Stimulated activated CD8-positive, alpha-beta memory T cell treated with anti-CD3 and anti-CD28 coated beads, Interleukin-4, amount 100 ng/mL, for 4 hours (primary cell): ENCODE measurements around the gene INTS6L.
"Not testable (repeated sequence)": the region's sequence is repeated elsewhere in the genome, so short reads cannot be mapped to it uniquely, and the experiment has no call there.

Experiments
- DNase-seq, 2 donors: peaks; one replicate each; pipeline ENCODE4 v3.0.0-alpha.2; 2020; ENCODE audit warnings: low read depth in 2 of 2, low spot score in 1 of 2

INTS6L gene

DNA sequence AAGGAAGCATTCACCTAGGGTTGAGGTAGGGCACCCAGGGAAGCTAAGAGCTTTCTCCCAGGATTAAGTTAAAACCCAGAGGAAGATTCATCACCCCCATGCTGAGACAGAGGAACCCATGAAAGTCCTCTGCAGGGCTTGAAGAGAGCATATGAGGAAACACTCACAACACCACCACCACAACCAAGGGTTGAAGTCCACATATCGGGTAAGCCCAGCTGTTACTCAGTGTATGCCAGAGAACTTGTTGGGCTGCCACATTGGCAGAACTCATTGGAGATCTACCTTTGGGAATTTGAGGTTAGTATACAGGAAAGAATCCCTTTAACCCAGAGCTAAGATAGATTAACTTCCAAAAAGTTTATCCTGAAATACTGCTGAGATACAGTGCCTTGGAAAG, 75.1 kb downstream of the INTS6L start:
- DNase-seq = no peak

GRCh38 chrX:135596495-135596894, 76.0 kb downstream of the INTS6L start:
- peak in 1 of 2 donors; percentile 3 for DNase-seq

- DNase-seq = no peak
Observed at GRCh38 chrX:135605906-135606305, 85.4 kb downstream of the INTS6L start.

DNA sequence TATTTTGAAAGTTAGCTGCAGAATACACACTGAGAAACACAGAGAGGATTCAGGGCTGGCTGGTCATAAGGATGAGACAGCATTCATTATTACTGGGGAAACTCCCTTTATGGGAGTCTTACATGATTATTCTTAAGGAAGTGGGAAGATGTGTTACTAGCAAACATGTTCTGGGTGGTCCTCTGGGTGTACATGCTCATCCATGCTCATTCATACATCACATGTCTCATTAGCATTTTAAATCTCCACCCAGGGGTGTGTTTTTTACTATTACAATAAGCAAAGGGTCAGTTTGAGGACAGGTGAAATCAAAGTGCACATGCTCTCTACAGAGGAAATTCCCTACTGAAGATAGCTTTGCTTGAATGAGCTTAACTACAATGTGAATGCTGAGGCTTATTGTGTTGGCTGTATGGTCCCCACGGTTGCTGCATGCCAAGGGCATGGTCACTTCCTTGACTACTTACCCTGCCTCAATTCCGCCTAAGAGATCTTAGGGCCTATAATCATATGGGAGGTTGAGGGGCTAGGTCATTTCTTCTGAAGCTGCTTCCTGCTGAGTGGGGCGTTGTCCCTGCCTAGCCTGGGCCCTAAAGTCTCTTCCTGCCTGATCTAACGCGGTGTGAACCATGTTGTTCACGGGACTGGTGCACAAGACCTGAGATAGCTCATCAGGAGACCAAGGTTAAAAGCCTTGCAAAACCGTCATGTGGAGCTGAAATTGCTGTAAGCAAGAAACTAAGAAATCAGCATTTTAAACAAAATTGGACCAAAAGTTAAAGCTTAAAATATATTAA, 104.1 kb downstream of the INTS6L start:
- DNase-seq = not testable (repeated sequence)

DNA sequence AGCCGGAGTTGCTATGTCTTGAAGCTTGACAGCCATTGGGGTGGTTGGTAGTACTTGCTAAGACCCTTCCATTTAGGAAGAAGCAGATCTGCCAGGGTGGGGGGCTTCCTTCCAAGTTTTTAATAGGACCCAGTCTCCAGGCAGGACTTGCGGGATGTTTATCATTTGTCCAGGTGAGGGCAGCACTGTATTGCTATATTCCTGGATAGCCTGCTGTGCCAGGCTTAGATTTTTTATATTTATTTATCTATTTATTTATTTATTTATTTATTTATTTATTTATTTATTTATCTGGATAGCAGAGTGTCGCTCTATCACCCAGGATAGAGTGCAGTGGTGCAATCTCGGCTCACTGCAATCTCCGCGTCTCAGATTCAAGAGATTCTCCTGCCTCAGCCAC, 105.5 kb downstream of the INTS6L start:
- DNase-seq = no peak

DNA sequence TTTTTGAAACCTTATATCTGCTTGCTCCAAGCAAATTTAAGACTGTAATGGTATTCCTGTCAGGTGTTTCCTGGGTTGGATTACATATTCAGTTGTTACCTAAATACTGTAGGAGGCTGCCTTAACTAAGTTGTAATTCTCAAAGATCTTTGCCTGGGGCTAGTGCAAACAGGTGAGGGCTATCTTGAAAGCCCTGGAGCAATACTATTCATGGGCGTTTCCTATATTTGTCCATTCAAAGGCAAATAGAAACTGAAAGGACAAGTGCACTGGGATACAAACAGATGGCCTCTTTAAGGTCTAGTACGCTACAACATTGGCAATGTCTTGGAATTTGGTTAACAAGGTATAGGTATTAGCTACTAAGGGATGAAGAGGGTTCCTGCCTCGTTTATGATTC, 108.9 kb downstream of the INTS6L start:
- DNase-seq = no peak
